ENCODE data around the gene MRPL27.

MRPL27 gene

GRCh38 chr17:50359998-50360461, 13.0 kb downstream of the MRPL27 start:
- no peak for DNase-seq

DNA sequence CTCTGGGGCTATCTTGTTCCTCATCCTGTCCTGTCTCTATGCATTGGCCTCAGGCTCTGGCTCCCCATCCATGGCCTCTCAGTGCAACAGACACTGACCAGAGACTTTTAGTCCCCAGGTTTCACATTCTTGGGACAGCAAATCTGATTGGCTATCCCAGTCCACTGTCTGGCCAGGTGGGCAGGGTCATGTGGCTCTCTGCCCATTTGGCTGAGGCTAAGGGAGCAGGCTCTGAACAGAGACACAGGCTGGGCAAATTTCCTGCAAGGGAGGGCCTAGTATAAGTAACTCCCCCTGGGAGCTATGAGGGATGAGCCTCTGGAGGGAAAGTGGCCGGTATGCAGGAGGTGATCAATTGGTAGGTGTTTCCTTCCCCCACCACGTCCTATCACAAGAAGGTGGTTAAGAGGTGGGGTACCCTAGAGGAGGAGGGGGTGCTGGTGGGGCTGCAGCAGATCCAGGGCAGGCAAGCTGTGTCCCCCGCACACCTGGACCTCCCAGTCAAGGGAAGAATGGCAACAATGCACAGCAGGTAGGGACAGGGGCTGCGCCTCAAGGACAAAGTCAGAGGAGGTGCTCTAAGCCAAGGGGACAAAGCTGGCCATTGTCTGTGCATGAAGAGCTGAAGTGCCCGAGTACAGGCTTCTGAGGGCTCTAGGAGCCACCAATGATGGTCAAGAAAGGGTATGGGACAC, 13.8 kb downstream of the MRPL27 start:
- DNase-seq, result no peak

DNA sequence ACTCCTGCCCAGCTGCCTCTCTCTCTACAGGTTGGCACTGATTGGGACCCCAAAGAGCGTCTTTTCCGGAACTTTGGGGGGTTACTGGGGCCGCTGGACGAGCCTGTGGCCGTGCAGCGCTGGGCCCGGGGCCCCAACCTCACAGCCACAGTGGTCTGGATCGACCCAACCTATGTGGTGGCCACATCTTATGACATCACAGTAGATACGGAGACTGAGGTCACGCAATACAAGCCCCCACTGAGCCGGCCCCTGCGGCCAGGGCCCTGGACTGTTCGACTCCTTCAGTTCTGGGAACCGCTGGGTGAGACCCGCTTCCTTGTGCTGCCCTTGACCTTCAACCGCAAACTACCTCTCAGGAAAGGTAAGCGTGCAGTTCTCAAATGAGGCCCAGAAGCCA, 14.8 kb downstream of the MRPL27 start:
- DNase-seq, result no peak

GRCh38 chr17:50356892-50357510, 16.0 kb downstream of the MRPL27 start:
- DNase-seq, result no peak

- DNase-seq, result no peak
Observed at GRCh38 chr17:50356418-50356817, 16.6 kb downstream of the MRPL27 start.

GRCh38 chr17:50355701-50356341, 17.2 kb downstream of the MRPL27 start:
- no peak for DNase-seq

DNA sequence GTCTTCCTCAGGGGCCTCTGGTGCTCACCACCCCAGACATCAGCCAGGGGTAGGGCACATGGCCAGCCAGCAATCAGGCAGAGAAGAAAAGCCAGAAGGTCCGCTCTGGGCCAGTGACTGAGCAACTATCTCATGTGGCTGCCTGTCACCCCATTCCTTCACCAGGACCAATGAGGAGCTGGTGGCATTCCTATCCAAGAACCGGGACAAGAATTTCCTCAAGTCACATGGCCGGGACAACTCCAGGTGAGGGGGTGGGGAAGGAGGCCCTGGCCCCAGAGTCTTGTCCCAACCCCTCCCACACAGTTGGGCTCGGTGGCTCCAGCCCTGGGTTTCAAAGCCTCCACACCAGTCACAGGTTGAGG, 17.7 kb downstream of the MRPL27 start:
- no peak for DNase-seq

DNA sequence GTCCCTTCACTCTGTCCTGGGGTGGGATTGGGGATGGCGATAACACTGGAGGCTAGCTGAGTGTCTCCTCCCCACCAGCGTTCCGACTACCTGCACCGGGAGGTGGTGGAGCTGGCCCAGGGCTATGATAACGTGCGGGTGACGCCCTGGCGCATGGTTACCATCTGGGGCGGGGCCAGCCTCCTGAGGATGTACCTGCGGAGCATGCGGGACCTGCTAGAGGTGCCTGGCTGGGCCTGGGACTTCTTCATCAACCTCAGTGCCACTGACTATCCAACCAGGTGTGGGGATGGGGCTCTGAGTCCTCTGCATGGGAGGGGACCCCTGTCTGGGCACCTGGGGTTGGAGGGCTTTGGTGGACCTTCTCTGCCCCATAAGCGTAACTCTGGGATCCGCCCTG, 18.2 kb downstream of the MRPL27 start:
- DNase-seq, result no peak

DNA sequence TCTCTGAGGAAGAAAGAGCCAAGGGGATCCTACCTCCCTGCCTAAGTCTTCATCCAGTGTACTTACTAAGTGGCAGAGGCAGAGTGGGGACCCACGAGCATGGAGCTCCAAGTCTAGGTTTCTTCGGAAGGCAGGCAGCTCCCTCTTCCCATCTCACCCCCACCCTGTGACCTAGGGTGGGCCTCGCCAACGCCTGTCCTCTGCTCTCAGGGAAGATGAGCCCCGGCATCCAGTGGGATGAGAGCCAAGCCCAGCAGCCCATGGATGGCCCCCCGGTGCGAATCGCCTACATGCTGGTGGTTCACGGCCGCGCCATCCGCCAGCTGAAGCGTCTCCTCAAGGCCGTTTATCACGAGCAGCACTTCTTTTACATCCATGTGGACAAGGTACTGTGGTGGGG, 18.8 kb downstream of the MRPL27 start:
- DNase-seq, result no peak

DNA sequence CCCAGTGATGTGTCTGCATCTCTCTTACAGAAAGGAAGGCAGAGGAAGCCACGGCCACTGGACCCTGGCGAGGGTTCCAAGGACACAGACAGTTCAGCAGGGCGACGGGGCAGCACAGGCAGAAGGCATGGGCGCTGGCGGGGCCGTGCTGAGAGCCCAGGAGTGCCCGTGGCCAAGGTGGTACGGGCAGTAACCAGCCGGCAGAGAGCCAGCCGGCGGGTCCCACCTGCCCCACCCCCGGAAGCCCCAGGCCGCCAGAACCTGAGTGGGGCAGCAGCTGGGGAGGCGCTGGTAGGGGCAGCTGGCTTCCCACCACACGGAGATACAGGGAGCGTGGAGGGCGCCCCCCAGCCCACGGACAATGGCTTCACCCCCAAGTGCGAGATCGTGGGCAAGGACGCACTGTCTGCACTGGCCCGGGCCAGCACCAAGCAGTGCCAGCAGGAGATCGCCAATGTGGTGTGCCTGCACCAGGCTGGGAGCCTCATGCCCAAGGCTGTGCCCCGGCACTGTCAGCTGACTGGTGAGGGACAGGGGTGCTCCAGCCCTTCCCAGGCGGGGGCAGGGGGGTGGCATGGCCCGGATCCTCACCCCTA, 19.3 kb downstream of the MRPL27 start:
- no peak for DNase-seq

- no peak for DNase-seq
Observed at GRCh38 chr17:50352693-50353599, 20.0 kb downstream of the MRPL27 start.

DNA sequence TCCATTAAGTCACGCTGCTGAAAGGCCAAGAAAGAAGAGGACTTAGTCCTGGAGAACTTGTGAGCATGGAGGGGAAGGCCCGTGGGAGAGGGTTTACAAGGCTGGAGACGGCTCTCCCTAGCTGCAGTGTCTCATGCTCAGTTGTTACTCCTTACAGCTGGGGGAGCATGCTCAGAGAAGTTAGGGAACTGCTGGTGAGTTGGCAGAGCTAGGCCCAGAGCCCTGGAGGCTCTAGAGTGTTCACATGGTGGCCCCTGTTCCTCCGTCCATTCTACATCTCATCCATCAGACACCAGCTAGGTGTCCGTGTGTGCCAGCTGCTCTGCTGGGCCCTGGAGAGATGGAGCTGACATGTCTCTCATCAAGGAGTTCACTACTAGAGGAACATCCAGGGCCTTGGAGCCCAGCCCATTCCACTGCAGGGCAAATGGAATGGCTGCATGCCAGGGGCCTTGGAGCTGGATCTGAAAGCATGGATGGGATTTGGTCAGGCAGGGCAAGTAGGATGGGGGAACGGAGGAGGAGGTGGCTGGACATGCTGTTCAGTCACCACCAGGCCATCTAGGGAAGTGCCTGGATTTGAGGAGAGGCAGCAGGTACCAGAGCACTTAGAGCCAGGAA, 20.8 kb downstream of the MRPL27 start:
- DNase-seq, result no peak

GRCh38 chr17:50350733-50351132, 22.3 kb downstream of the MRPL27 start:
- DNase-seq, result no peak

DNA sequence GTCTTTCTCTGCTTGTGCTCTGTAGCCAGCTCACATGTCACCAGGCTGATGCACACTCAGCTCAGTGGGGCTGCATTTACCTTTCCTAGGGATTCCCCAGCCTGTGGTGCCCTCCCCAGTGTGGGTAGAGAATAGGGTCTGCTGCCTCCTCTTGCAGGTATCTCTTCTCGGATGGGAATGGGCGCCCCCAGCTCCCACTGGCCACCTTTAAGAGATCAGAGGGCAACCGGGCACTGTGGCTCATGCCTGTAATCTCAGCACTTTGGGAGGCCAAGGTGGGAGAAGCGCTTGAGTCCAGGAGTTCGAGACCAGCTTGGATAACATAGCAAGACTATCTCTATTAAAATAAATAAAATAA, 23.8 kb downstream of the MRPL27 start:
- DNase-seq, result no peak

DNA sequence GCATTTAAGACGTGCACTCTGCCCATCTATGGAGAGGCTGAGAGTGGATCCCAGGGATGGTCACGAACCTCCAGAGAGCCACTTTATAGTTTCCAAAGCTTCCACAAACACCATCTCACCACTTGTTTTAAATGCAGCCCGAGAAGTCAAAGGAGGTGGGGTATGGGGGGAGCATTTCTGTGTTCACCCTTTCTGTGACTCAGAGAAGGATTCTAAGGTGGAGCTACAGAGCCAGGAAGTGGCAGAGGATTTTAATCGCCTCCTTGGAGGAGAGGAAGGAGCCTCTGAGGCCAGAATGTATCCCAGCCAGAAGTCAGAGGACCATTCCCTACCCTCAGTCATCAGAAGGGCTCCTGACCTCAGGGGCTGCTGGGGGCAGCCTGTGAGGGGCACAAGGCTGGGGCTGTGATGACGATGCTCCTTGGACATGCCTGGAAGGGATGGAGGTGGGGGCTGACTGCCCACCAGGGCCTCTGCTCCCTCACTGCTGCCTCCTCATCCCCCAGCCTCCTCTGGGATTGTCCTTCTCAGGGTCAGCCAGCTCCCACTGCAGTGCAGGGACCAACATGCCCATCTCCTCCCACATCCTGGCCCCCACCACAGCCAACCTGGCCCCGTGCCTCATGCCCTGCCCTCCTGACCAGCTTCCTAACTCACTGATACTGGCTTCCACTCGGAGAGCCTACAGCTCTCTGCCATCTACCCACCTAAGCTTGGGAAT, 24.3 kb downstream of the MRPL27 start:
- DNase-seq, result no peak

GRCh38 chr17:50347894-50348291, 25.1 kb downstream of the MRPL27 start:
- DNase-seq, result no peak

GRCh38 chr17:50347117-50347893, 25.7 kb downstream of the MRPL27 start:
- DNase-seq, result no peak

DNA sequence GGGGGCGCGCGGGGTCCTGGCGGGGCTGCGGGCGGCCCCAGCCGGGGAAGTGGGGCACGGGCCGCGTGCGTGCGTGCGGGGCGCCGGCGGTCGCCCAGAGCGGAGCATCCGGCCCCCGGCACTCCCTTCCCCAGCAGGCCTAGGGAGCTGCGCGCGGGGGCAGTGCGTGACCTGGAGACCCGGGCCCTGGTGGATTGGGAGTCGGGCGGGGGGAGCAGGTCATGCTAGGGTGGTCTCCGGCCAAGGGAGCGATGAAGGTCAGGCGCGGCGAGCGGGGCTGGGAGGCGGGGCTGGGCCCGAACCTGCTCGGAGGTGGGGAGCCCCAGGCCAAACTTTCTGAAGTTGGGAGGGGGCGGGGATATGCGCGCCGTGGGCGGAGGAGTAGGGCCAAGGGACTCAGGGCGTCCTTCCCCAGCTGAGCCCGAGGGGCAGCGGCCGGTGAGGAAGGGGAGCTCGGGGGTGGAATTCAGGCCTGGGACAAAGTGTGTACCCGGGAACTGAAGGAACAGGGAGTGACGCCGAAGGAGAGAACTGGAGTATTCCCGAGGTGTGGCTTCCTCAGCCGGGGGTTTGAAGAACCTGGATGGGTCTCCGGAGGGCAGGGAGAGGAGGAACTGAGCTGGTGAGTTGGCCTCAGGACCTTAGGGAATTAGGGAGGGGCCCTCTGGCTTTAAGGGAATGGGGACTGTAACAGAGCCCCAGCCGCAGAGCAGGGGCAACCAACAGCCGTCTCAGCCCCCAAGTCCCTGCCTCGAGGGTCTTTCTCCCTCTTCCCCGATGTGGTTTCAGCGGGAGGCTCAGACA, 26.5 kb downstream of the MRPL27 start:
- peak; percentile 67 for DNase-seq

DNA sequence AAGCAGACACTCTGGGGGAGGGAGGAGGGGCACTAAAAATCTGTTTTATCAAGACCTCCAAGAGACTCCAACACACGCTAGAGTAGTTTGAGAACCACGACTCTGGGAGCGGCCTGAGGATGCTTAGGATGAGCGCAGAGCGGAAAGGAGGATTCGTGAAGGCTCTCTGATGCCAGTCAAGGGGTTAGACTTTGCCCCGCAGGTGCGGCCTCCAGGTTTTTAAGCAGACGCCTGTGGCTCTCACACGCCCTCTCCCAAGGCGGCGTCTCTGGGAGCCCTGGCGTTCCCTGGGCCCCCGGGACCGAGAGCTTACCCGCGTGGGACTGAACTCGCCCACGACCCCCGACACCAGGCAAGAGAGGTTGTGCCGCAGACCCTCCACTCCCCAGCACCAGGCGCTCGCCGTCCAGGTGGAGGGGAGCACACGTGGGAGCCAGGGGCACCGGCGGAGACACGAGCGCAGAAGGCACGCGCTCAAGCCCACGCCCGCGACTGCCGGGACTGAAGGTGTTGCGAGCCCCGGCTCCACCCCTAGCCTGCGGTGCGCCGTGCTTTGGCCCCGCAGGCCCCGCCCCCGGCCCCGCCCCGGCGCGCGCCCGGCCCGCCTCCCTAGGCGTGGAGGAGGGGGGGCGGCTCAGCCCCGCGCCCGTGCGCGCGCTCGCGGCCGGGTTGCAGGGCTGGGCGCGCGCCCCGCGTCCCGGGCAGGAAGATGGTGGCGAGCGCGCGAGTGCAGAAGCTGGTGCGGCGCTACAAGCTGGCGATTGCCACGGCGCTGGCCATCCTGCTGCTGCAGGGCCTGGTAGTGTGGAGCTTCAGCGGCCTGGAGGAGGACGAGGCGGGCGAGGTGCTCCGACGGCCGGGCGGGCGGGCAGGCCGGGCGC, 27.3 kb downstream of the MRPL27 start, which contains the start of gene XYLT2:
Gene XYLT2 (plus strand): TSS at position 695 of the 881 bp plus-strand sequence. CDS start 15 bp downstream, at position 710.
- peak; percentile 82 for DNase-seq

Data from retina (tissue), 1 donor.